ENCODE data around the gene TRAPPC2L.
"Not testable (repeated sequence)": the region's sequence is repeated elsewhere in the genome, so short reads cannot be mapped to it uniquely, and the experiment has no call there.

The TRAPPC2L gene

DNA sequence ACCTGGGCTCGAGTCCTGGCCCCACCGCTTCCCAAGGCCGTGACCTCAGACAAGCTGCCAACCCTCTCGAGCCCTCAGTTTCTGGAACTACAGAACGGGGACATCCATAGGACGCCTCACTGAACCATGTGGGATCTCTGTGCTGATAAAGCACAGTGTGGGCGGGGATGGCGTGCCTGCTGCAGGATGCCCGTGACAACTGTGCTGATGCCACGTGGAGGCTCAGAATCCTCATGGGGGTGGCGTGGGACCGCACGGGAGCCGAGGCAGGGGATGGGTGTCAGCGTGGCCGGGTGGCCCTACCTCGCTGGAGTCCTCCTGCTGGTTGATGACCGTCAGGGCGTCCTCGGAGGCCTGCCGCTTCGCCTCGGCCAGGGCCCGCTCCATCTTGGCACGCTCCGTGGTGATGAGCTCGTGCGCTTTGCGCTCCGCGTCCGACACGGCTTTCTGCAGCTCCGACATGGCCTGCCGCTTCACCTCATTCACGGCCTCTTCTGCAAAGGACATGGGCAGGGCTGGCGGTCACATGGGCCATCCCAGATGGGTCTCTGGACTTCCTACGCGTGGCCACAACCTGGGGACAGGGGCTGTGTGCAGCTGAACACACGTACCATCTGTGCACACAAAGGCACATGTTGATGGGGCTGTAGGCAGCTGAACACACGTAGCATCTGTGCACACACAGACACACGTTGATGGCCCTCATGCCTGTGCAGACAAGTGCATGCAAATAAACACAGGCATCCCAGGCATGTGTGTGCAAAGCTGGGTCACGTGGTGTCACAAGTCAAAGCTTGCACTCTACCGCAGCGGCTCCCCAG lies 22.2 kb downstream of the TRAPPC2L start:
- no peak for DNase-seq

DNA sequence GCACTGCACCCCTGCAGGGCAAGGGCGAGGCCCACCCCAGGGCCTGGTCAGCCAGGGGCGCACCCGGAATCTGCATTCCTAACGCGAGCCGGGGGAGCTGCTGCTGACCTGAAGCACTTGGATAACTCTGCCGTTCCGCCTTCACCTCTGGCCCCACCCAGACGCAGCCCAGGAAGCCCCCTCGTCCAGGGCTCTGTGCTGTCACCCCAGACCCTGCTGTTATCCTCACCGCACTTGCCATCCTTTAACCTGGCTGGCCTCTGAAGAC lies 22.8 kb downstream of the TRAPPC2L start:
- no peak for DNase-seq

DNA sequence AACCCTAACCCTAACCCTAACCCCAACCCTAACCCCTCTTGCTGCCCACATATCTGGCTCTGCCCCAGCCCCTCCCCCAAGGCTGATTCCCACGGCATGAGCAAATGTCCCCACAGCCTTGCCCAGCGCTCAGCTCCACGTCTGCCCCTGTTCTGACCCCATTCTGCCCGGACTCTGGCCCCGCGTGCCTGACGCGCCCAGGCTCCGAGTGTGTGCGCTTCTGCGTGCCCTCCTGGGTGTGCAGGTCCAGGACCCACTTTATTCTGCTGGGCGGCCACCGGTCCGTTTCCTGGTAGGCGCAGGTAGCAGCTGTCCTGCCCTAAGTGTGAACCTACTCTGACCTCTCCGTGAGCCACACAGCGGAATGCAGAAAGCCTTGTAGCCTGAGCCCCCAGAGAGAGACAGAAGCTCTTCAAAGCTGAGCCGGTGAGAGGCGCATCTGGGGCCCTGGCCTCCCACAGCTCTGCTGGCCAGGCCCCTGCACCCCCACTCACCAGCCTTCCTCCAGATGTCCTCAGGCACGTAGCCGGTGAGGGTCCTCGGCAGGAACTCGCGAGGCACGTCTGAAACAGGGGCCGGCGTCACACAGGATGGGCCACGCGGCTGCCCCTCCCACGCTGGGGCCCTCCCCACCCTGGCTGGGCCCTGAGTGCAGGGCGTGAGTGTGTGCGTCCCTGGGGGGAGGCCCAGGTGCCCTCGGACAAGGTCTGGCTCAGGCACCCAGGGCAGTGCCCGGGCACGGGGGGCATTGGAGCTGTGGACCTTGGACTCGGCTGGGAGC lies 23.5 kb downstream of the TRAPPC2L start:
- DNase-seq, result no peak

DNA sequence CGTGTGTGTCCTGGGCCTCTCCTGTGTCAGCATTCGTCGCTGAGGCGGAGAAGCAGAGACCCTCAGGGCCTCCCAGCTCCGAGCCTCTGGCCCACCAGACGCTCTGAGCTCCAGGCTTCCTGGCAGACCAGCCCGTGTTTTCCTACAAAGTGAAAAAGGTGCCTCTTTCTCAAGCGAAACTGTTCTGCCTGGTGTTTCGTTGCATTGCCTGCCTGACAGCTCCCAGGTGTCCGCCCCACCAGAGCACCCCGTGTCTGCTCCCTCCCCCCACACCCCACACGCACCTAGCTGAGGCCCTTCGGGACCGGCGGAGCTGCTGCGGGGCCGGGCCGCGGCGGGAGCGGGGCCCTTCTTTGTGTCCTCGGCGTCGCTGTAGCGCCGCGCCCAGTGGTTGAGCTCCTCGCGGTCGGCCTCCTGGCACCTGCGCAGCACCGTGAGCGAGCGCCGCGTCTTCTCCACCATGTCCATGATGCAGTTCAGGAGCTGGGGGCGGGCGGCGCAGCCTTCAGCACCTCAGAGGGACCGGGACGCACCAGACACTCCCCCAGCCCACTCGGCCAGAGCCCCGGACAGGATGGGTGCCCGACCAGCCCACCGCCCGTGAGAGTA lies 24.2 kb downstream of the TRAPPC2L start:
- DNase-seq, result no peak

DNA sequence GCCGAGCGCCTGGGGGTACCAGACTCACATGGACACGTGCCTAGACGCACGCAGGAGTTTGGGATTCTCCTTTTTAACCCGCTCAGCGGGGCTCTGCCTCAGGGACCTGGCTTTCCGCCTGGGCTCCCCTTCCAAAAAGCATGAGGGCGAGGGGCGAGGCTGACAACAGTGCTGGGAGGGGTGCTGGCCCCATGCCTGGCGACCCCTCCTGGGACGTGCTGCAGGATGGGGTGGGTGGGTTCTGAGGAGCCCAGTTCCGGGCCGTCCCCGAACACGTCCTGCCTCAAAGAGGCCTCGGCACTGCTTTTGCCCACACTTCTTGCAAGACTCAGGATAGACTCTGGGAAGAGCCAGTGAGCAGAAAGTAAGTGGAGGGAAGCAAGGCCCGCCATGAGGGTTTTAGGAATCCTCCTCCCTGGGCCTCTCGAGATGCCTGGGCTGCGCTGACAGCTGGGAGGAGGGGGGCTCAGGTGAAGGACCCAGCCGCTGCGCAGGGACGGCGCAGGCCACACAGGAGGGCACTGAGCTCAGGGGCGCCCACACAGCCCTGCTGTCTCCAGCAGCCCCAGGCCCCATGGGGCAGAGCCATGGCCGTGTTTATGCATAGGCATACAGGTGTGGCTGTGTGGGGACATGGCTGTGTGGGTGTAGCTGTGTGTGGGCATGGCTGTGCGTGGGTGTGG lies 24.9 kb downstream of the TRAPPC2L start:
- no peak for DNase-seq

DNA sequence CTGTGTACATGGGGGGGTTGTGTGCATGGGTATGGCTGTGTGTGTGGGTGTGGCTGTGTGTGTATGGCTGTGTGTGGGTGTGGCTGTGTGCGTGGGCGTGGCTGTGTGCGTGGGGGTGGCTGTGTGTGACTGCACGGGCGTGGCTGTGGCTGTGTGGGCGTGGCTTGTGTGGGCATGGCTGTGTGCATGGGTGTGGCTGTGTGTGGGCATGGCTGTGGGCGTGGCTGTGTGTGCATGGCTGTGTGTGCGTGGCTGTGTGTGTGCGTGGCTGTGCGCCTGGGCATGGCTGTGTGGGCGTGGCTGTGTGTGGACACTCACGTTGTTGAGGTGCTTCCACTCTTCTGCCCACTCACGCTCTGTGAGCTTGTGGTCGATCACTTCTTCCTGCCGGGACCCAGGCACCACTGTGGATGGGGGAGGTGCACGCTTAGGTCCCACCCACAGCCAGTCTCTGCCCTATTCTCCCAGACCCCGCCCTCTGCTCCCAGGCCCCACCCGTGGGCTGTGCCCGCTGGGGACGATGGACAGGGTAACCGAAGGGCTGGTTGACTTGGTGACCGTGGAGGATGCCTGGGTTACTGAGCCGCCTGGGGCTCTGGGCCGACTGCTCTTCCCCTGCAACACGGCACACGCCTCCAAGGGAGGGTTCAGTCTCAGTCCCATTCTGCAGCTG lies 25.6 kb downstream of the TRAPPC2L start:
- peak; percentile 15 to 34 for DNase-seq

DNA sequence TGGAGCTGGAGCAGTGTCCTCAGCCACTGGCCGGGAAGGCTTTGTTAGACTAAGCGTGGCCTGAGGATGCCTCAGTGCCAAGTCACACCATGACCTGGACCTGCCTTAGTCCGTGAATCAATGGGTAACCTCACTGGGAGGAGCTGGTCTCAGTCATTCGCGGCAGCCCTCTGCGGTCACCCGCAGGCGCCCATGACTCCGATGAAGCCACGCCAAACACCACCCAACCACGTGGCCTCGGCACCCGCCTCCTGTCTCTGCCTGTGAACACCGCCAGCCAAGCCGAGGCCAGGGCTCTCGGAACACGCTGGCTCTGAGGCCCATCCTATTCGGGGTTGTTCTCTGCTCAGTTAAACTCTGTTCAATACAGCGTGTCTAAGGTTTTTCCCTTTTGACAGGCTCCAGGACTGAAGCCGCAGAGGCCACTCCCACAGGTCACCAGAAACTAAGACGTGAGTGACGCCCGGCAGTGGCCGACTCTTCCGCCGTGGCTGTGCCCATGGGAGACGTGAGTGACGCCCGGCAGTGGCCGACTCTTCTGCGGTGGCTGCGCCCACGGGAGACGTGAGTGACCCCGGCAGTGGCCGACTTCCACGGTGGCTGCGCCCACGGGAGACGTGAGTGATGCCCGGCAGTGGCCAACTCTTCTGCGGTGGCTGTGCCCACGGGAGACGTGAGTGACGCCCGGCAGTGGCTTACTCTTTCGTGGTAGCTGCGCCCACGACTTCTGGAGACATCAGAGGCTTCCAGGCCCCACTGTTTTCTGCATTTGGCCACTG lies 26.4 kb downstream of the TRAPPC2L start:
- DNase-seq, result no peak

DNA sequence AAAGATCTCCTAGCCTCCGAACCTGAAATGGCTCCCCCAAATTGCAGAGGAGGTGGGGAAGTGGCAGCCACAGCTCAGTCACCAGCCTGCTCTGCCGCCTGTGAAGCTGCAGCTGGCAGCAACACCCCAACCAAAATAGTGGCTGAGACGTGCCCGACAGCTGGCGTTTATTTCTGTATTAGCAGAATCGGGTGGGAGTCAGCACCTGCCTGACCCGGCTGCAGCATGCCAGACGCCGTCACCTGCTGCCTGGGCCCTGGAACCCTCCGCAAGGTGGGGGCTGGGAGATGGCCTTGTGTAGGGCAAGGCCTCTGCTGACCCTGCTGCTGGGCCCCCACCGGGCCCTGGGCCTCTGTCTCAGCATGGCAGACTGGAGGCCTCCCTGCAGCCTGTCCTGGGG lies 27.0 kb downstream of the TRAPPC2L start:
- DNase-seq, result no peak

DNA sequence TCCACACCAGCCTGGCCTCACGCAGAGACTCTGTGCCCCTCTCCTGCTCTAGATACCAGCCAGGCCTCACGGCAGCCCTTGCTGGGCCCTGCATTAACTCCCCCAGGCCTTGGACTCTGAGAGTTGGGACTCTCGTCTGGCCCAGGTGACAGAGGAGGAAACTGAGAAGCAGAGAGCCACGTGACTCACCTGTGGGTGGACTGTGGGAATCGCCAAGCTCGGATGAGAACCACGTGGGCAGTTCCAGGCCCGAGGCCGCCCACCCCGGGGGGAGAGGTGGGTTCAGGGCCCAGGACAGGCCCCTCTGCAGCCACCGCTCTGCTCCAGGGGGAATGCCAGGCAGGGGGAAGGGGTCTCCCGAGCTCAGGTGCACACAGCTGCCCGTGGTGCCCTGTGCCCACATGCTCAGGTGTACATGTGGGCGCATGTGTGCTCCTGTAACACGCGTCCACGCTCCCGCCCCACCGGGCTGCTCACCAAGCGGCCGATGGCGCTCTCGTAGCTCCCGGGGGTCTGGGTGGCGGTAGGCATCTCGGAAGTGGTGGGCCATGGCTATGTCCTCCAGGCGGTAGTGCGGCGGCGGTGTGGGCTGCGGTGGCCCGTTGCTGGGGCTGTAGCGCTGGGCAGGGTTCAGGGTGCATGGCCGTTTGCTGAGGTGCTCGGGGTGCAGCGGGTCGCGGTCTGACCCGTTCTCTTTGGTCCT lies 27.8 kb downstream of the TRAPPC2L start:
- no peak for DNase-seq

DNA sequence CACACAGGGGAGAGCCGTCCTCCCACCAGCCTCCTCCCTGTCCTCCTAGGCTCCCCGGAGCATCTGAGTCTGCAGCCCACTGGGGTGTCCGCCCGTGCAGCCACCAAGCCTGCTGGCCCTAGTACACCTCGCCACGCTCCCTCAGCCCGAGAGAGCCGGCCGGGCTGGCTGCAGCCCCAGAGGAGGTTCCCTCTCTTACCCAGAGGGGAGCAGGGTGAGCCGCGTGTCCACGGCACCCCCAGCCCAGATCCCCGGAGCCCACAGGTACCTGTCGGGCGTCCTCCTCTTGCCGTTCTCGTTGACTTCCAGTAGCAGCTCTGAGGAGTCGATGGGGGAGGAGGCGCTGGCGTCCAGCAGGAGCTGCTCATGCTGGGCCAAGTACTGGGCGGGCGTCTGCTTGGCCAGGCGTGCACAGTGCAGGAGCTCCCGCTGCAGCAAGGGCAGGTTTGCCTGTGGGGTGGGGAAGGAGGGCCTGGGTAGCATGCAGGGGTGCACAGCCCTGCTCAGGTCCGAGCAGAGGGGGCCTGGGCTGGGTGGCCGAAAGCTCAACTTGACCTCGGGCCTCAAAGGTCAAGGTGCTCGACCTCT lies 28.9 kb downstream of the TRAPPC2L start:
- DNase-seq, result no peak

DNA sequence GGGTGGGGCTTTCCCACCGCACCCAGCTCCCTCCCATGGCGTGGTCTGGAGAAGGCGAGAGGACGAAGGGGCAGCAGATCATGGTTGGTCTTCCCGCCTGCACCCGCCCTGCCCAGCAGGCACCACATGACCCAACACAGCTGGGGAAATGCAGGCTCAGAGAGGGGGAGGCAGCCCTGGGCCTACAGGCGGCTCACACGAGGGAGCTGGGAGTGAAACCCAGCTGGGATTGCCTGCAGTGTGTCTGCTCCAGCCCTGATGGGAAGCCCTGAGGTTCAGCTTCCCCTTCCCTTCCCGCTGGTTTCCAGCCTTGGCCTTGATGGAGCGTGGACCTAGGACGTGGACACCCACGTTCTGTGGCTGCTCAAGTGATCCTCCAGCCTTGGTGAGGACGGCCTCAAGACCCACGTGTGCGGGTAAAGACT lies 29.5 kb downstream of the TRAPPC2L start:
- DNase-seq, result no peak

DNA sequence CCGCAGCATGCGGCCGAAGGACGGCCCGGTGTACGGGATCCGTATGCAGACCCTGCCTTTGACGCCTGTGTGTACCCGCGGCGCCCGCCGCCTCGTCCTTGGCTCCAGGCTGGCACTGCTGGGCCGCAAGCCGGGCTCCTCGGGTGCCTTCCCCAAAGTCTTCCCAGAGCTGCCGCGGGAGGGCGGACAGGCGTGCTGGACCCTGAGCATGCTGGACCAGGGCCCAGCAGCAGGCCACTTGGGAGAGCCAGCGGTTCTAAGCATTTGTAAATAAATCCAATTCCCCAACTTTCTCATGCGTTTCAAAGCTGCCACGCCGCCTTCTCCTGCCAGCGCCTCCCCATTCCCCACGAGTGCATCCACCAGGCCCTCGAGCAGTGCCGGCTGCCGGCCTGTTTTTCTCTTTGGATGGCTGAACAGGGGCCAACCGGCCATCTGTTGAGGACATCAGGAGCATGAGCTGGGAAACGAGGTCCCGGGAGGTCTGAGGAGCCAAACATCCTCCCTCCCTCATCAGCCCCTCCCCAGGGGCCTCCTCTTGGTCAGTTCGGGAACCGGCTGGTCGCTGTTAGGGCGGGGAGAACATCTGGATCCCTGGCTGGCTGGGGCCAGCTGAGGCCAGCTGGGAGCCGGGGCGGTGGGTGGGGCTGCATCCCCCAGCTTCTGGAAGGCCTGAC lies 30.1 kb downstream of the TRAPPC2L start:
- no peak for DNase-seq

DNA sequence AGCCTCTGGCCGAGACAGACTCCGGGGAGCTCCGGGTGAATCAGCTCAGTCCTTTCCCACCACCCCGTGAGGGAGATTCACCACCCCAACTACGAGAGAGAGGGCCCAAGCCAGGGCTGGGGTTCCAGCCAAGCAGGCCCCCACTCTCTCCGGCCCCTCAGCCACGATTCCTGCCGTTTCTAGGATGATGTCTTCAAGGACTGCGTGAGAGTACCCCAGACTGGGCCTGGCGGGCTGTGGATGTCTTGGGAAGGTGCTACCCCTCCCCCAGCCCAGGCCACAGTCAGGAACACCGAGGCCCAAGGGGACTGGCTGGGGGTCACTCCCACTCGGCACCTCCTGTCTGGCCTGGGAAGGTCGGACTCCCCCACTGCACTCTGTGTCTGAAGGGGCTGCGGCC lies 31.1 kb downstream of the TRAPPC2L start:
- no peak for DNase-seq

DNA sequence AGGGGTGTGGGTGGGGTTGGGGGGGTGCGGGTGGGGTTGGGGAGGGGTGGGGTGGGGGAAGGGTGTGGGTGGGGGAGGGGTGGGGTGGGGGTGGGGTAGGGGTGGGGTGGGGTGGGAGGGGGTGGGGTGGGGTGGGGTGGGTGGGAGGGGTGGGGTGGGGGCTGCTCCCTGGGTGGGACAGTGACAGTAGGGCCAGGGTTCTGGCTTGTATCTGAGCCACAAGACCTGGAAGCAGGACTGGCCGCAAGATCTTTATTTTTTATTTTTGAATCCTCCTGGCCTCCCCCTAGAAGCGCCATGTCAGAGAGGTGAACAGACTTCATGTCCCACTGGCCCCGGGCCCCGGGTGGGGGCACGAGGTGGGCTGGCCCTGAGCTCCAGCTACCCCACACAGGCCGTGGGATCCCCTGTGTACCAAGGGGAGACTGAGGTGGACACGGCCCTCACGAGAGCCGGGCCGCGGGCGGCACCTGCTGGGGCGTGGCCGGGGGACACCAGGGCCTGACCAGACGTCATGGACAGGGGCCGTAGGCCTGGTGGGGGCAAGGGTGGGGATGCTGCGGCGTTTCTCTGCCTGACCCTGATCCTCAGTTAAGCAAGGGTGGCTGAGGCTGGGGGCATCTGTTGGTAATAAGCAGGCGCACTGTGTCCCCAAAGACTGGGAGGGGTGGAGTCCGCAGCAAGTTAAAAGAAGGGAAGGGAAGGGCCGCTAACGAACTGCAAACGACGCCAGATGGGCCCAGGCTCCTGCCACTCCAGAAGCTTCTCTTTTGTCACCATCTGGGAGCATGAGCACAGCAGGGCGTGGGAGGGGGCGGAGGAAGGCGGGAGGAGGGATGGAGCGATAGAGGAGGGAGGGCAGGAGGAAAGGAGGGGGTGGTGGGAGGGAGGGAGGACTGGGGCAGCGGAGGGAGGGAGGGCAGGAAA lies 31.8 kb downstream of the TRAPPC2L start:
- no peak for DNase-seq

DNA sequence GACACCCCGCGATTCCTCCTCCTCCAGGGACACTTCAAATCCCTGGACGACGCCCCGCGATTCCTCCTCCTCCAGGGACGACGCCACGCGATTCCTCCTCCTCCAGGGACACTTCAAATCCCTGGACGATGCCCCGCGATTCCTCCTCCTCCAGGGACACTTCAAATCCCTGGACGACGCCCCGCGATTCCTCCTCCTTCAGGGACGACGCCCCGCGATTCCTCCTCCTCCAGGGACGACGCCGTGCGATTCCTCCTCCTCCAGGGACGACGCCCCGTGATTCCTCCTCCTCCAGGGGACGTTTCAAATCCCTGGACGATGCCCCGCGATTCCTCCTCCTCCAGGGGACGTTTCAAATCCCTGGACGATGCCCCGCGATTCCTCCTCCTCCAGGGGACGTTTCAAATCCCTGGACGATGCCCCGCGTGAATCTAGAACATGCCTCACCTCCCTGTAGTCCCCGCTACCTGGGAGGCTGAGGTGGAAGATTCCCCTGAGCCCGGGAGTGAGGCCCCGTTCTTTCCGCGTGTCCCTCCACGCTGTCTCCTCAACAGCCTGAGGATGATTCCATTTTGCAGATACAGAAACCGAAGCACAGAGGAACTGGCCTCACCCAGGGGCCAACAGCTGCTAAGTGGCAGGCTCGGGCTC lies 32.9 kb downstream of the TRAPPC2L start:
- not testable (repeated sequence) for DNase-seq

DNA sequence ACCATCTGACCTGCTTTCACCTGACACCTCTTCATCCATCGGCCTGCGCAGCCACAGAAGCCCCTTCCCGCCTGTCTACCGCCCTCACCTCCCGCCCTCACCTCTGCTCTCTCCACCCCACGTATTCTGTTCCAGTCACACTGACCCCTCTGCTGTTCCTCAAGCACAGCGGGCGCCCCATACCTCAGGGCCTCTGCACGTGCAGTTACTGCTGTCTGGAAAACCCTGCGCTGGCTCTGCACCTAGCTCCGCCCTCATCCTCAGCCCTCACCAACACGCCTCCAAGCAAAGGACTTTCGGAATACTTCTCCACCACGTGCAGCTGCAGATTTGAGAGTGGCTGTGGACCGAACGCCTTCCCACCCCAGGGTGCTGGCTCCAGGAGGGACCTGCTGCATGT lies 34.2 kb downstream of the TRAPPC2L start:
- no peak for DNase-seq

DNA sequence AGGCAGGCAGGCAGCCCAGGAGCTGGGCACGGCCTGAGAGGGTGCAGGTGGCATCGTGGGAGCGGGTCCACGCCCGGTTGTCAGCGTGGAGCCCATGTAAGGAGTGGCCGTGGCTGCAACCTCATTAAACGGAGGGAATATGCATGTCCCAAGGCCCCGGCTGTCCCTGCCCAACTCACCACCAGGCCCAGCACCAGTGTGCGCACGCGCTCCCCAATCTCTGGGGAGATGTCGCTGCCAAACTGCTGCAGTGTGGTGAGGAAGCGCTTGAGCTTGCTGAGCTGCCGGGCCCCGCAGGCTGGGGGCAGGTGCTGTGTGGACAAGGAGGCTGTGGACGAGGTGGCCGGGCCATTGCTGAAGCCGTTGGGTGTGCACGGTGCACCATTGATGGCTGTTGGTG lies 35.1 kb downstream of the TRAPPC2L start:
- DNase-seq, result no peak

DNA sequence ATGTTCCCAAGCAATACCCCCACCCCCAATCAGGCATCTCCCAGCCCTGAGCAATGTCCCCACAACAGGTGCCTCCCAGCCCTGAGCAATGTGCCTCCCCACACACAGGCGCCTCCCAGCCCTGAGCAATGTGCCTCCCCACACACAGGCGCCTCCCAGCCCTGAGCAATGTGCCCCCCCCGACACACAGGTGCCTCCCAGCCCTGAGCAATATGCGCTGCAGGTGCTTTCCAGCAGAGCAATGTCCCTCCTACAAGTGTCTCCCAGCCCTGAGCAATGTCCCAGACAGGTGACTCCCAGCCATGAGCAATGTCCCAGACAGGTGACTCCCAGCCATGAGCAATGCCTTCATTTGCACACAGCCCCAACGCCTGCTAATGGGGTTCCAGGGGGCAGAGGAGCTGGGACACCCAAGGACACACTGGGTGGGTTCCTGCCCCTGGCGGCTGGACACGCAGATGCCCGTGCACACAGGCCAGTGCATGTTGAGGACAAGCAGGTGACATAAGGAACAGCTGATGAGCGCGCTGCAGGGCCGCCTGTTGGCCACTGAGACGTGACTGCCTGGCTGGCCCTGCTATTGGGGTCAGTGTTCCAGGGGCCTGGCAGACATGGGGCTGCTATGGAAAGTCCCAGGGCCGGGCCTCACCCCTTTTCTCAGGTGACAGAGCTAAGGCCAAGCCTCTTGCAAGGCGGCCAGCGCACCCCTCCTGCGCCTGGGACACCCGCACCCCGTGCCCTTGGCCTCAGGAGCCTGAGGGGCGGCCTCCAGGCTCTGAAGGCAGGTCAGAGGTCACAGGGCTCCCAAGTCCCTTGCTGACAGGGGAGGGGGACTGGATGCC lies 36.4 kb downstream of the TRAPPC2L start:
- no peak for DNase-seq
